Measurements from ENCODE around the gene OR6C70.

OR6C70 gene

GRCh38 chr12:55470088-55470829 is at the start of gene OR6C70:
OR6C70 (minus strand) TSS chr12:55470138; CDS start chr12:55470138, 0 bp downstream.
- TF ChIP-seq CTCF (IDR thresholded peaks at IDR 0.05): no peak

GRCh38 chr12:55516391-55516790 is 46.5 kb upstream of the OR6C70 start:
- no peak for TF ChIP-seq CTCF (IDR thresholded peaks at IDR 0.05)

- TF ChIP-seq CTCF (IDR thresholded peaks at IDR 0.05): no peak
Observed at GRCh38 chr12:55515696-55516095, 45.8 kb upstream of the OR6C70 start.

GRCh38 chr12:55501601-55502000 is 31.7 kb upstream of the OR6C70 start:
- no peak for TF ChIP-seq CTCF (IDR thresholded peaks at IDR 0.05)

GRCh38 chr12:55499810-55500252 is 29.9 kb upstream of the OR6C70 start:
- no peak for TF ChIP-seq CTCF (IDR thresholded peaks at IDR 0.05)

GRCh38 chr12:55499231-55499630 is 29.3 kb upstream of the OR6C70 start:
- no peak for TF ChIP-seq CTCF (IDR thresholded peaks at IDR 0.05)

- no peak for TF ChIP-seq CTCF (IDR thresholded peaks at IDR 0.05)
Observed at GRCh38 chr12:55495490-55495889, 25.6 kb upstream of the OR6C70 start.

Data from LNCAP (cell line).